ENCODE data around the gene MFRP. TPM values are rescaled to one million over a fixed set of nuclear protein-coding genes. Genes with fewer than 3 reads are reported as not detected.
A peak's percentile ranks its signal among the peaks of the same experiment; 100 is the strongest.

Gene MFRP
- total and polyA plus RNA-seq, 2 donors (not counting 1 experiment from before 2014, with no cell fraction given) = not detected

- DNase-seq (ENCODE audit: low read depth in 2 of 2) = no peak
- Histone ChIP-seq H2AFZ (ENCODE audit: low read length) (no peak overlapping the region), H3K9me3 (ENCODE audit: control insufficient read depth, insufficient read depth, low read depth, low read length) (no peaks in the 10 kb centered on the region), H4K20me1 (ENCODE audit: control insufficient read depth, extremely low read depth, insufficient read depth, low read length) (no peaks in the 10 kb centered on the region), H3K4me1 (ENCODE audit: control insufficient read depth, extremely low read depth, insufficient read depth, low read length) (peaks cover 39% of the 10 kb centered on the region), H3K27ac (ENCODE audit: insufficient read depth, low read length) (no peak overlapping the region), H3K79me2 (ENCODE audit: control insufficient read depth, insufficient read depth, low read length) (no peaks in the 10 kb centered on the region), H3K4me2 (ENCODE audit: extremely low read depth, insufficient read depth, low read length) (no peak overlapping the region), H3K9ac (ENCODE audit: insufficient read depth, low read length) (no peak overlapping the region), H3K27me3 (ENCODE audit: control insufficient read depth, insufficient read depth, low read length) (peaks cover 2% of the 10 kb centered on the region), H3K4me3 (replicated peaks in 1 of 4; ENCODE audit: control extremely low read depth in 1 of 4, insufficient read depth in 1 of 4, low read depth in 3 of 4, low read length in 4 of 4) (no peak overlapping the region), H3K36me3 (ENCODE audit: control insufficient read depth, insufficient read depth, low read length) (no peaks in the 10 kb centered on the region)
- TF ChIP-seq CTCF (conservative IDR thresholded peaks at IDR 0.05 in 1 of 2, IDR thresholded peaks at IDR 0.05 in 1 of 2; ENCODE audit: low read depth in 1 of 2, low read length in 2 of 2) = no peak
- no peak for TF ChIP-seq EZH2 (IDR thresholded peaks at IDR 0.05; ENCODE audit: low read length, missing control alignments)
Measured at GRCh38 chr11:119373059-119373920, 26.8 kb upstream of the MFRP start.

- H3K27me3 ChIP-seq (ENCODE audit: control insufficient read depth, insufficient read depth, low read length) = peaks cover 5% of the 10 kb centered on the region
- H3K9ac ChIP-seq (ENCODE audit: insufficient read depth, low read length) = no peak overlapping the region
- no peak overlapping the region for H3K27ac ChIP-seq (ENCODE audit: insufficient read depth, low read length)
- H4K20me1 ChIP-seq (ENCODE audit: control insufficient read depth, extremely low read depth, insufficient read depth, low read length) = no peaks in the 10 kb centered on the region
- H3K4me3 ChIP-seq (replicated peaks in 1 of 4; ENCODE audit: control extremely low read depth in 1 of 4, insufficient read depth in 1 of 4, low read depth in 3 of 4, low read length in 4 of 4) = no peak overlapping the region
- no peaks in the 10 kb centered on the region for H3K79me2 ChIP-seq (ENCODE audit: control insufficient read depth, insufficient read depth, low read length)
- no peak overlapping the region for H3K4me2 ChIP-seq (ENCODE audit: extremely low read depth, insufficient read depth, low read length)
- H3K4me1 ChIP-seq (ENCODE audit: control insufficient read depth, extremely low read depth, insufficient read depth, low read length) = peaks cover 43% of the 10 kb centered on the region
- TF ChIP-seq EZH2 (IDR thresholded peaks at IDR 0.05; ENCODE audit: low read length, missing control alignments) (no peak), CTCF (conservative IDR thresholded peaks at IDR 0.05 in 1 of 2, IDR thresholded peaks at IDR 0.05 in 1 of 2; ENCODE audit: low read depth in 1 of 2, low read length in 2 of 2) (no peak)
- no peaks in the 10 kb centered on the region for H3K9me3 ChIP-seq (ENCODE audit: control insufficient read depth, insufficient read depth, low read depth, low read length)
- H3K36me3 ChIP-seq (ENCODE audit: control insufficient read depth, insufficient read depth, low read length) = no peaks in the 10 kb centered on the region
- H2AFZ ChIP-seq (ENCODE audit: low read length) = no peak overlapping the region
- no peak for DNase-seq (ENCODE audit: low read depth in 2 of 2)
Measured at GRCh38 chr11:119372260-119373058, 26.0 kb upstream of the MFRP start.

DNA sequence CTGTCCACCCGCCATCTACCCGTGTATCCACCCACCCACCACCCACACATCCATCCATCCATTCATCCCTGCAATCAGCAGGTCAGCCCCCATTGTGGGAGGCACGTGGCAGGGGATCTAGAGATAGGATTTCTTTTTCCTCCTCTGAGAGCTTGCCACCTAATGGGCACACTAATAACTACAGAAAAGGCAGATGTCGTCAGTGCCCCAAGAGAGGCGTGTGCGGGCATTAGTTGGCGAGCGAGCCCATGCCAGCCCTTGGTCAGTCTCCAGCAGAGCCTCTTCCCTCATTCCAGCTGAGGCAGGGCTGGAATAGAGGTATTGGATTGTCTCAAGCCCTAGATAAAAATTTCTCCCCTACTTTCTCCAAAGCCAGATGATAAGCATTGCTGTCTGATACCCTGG lies 25.3 kb upstream of the MFRP start:
- H3K4me2 ChIP-seq (ENCODE audit: extremely low read depth, insufficient read depth, low read length) = no peak overlapping the region
- peaks cover 40% of the 10 kb centered on the region for H3K4me1 ChIP-seq (ENCODE audit: control insufficient read depth, extremely low read depth, insufficient read depth, low read length)
- no peak overlapping the region for H3K4me3 ChIP-seq (replicated peaks in 1 of 4; ENCODE audit: control extremely low read depth in 1 of 4, insufficient read depth in 1 of 4, low read depth in 3 of 4, low read length in 4 of 4)
- H4K20me1 ChIP-seq (ENCODE audit: control insufficient read depth, extremely low read depth, insufficient read depth, low read length) = no peaks in the 10 kb centered on the region
- H3K27me3 ChIP-seq (ENCODE audit: control insufficient read depth, insufficient read depth, low read length) = peaks cover 5% of the 10 kb centered on the region
- no peak overlapping the region for H2AFZ ChIP-seq (ENCODE audit: low read length)
- H3K9ac ChIP-seq (ENCODE audit: insufficient read depth, low read length) = no peak overlapping the region
- H3K27ac ChIP-seq (ENCODE audit: insufficient read depth, low read length) = no peak overlapping the region
- H3K9me3 ChIP-seq (ENCODE audit: control insufficient read depth, insufficient read depth, low read depth, low read length) = no peaks in the 10 kb centered on the region
- H3K36me3 ChIP-seq (ENCODE audit: control insufficient read depth, insufficient read depth, low read length) = no peaks in the 10 kb centered on the region
- TF ChIP-seq CTCF (conservative IDR thresholded peaks at IDR 0.05 in 1 of 2, IDR thresholded peaks at IDR 0.05 in 1 of 2; ENCODE audit: low read depth in 1 of 2, low read length in 2 of 2) (no peak), EZH2 (IDR thresholded peaks at IDR 0.05; ENCODE audit: low read length, missing control alignments) (no peak)
- DNase-seq (ENCODE audit: low read depth in 2 of 2) = peak in 1 of 2 donors; percentile 19
- H3K79me2 ChIP-seq (ENCODE audit: control insufficient read depth, insufficient read depth, low read length) = no peaks in the 10 kb centered on the region
